Measurements from ENCODE around the gene CRYBA2.

The CRYBA2 gene

DNA sequence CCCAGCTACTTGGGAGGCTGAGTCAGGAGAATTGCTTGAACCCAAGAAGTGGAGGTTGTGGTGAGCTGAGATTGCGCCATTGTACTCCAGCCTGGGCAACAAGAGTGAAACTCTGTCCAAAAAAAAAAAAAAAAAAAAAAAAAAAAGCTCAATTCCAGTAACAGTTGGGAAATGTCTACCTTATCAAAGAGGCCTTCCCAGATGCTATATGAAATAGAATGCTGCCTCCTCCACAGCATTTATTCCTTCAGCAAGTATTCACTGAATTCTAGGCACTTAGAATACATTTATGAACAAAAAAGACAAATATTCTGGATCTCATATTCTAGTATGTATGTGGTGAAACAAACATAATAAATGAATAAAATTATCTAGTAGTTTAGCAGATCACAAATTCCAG, 46.6 kb downstream of the CRYBA2 start:
- no peak for DNase-seq

- DNase-seq, result no peak
Measured at GRCh38 chr2:218944759-218945404, 48.3 kb downstream of the CRYBA2 start.
